Cerebellar nuclear complex (tissue), 1 donor: ENCODE data around the gene ZBP1.
"Not testable (repeated sequence)": the region's sequence is repeated elsewhere in the genome, so short reads cannot be mapped to it uniquely, and the experiment has no call there.

ENCODE experiments used
- DNase-seq, 2 experiments: peaks; one replicate each; lab custom pipeline; 2025; lab: John Stamatoyannopoulos, UW

The ZBP1 gene

DNA sequence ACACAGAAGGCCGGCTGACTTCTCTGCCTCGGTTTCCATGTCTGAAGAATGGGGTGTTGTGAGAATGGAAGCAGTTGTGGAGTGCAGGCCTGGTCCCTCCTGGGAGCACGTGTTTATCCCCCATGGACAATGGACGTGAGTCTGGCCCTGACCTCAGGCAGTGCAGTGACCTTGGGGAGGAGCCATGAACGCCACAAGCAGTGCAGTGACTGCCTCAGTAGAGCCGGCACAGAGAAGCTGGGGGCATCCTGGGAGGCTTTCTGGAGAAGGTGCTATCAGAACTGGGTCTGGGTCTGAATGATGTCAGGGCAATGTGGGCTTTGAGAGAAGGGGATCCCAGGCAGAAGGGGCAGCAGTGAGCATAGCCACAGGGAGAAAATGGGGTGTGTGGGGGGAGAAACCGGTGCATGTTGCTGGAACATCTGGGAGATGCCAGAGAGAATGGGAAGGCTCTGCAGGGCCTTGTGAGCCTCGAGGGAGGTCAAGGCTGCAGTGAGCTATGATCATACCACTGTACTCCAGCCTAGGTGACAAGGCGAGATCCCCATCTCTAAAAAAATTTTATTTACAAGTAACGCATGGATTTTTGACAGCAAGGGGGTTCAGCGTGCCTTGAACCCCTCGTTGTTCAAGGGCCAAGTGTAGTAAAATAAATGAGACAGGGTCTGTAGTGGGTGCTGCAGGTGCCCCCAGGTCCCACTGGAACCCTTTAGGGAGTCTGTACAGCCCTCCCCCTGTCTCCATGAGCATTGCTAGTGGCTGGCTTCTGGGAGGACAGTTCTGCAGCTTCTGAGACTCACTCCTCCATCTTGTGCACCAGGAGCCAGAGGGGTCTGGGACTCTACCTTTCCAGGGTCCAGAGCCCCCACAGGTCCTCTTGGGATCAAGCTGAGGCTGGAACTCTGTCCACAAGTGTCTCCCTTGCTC, 27.0 kb upstream of the ZBP1 start:
- no peak for DNase-seq

GRCh38 chr20:57638895-57639236, 18.6 kb upstream of the ZBP1 start:
- no peak for DNase-seq

- no peak for DNase-seq
Observed at GRCh38 chr20:57638173-57638894, 18.1 kb upstream of the ZBP1 start.

GRCh38 chr20:57633945-57634491, 13.8 kb upstream of the ZBP1 start:
- DNase-seq = no peak

DNA sequence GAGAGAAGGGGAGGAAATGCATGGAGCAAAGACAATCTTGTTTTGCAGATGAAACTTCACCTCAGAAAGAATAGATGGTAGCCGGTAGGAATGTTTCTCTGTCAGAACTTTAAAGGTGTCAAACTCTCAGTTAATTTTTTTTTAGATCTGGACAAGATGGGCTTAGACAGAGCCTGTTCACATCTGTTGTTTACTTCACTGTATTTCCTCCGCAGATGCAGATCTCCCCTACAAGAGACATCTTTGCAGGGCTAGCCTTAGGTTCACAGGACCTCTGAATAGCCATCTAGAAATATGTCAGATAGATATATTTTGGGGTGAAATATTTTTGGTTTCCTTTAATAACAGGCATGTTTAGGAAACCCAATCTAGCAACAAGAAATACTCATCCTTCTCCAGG, 12.1 kb upstream of the ZBP1 start:
- no peak for DNase-seq

DNA sequence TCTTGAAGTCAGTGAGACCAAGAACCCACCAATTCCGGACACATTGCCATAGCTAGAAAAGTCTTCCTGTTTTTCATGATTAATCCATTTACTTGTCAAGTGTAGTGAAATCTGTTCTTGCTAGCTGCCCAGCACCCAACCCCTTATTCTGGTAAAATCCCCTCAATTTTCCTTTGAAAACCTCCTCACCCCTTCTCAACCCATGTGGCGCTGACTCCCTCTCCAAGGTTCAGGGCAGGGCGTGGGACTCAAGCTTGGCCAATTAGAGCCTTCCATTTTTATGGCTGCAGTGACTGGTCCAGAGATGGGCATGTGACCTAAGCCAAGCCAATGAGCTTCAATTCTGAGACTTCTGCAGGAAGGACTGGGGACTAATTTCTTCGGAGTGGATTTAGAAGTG, 9.8 kb upstream of the ZBP1 start:
- DNase-seq = no peak

GRCh38 chr20:57629491-57629901, 9.3 kb upstream of the ZBP1 start:
- not testable (repeated sequence) for DNase-seq

- DNase-seq = not testable (repeated sequence)
Observed at GRCh38 chr20:57628962-57629308, 8.7 kb upstream of the ZBP1 start.

DNA sequence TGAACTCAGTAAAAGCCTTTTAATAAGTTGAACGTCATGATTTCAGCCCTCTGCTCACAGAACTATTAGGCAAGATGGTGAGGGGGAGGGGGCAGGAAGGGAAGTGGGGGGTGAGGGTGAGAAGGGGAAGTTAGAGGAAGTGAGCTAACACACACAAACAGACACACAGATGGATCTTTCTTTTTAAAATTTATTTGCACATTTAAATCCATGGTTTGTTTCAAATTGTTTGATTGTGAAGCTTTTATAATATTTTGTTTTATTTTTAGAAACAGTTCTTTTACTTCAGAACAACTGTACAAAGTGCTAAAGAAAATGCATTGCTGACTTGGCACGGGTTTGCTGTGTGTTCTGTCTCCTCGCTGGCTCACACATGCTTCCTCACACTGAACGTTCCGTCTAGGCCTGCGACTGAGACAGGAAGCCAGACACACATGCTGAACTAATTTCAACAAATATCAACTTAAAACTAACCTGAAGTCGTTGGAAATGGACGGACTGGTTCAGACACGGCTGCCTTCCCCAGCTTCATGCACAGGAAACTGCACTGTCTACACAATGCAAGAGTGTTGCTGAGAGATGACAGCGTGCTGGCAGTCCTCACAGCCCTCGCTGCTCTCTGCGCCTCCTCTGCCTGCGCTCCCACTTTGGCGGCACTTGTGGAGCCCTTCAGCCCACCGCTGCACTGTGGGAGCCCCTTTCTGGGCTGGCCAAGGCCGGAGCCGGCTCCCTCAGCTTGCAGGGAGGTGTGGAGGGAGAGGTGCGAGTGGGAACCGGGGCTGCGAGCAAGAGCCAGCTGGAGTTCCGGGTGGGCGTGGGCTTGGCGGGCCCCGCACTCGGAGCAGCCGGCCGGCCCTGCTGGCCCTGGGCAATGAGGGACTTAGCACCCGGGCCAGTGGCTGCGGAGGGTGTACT, 8.1 kb upstream of the ZBP1 start:
- DNase-seq = no peak

GRCh38 chr20:57627339-57627738, 7.1 kb upstream of the ZBP1 start:
- no peak for DNase-seq

DNA sequence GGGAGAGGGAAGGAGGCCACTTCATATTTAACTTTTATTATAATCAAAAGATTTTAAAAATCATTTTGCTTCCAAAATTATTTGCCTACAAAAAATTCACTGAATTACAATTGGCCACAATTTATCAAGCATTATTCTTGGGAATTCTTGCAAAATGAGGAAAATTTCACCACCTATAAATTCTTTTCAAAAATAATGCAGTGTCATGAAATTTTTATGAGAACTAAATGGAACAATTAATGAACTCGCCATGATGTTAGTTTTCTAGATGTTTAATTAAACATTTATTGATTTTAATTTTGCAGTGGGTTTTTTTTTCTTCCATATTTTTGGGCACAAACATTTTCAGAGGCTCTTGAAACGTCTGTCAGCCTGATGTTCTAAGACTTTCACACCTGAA, 5.8 kb upstream of the ZBP1 start:
- no peak for DNase-seq

- no peak for DNase-seq
Observed at GRCh38 chr20:57625181-57625958, 5.1 kb upstream of the ZBP1 start.

DNA sequence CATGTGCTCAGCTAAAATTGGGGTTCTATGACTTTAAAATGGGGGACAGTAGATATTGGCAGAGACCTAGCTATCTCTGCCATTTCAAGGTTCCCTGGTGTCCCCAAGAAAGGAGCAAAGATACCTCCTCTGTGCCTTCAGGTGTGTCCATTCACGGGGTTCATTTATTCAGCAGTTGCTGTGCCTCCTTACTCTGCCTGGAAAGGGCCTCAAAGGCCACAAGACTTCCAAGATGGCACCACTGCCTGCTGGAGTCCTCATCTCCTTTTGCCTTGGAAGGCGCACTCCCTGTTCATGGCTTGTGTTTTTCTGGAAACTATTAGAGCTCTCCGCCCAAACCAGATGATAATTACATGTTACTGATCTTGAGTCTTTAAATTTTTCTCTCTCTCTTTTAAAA, 3.9 kb upstream of the ZBP1 start:
- DNase-seq = no peak

- no peak for DNase-seq
Observed at GRCh38 chr20:57622579-57623381, 2.6 kb upstream of the ZBP1 start.

DNA sequence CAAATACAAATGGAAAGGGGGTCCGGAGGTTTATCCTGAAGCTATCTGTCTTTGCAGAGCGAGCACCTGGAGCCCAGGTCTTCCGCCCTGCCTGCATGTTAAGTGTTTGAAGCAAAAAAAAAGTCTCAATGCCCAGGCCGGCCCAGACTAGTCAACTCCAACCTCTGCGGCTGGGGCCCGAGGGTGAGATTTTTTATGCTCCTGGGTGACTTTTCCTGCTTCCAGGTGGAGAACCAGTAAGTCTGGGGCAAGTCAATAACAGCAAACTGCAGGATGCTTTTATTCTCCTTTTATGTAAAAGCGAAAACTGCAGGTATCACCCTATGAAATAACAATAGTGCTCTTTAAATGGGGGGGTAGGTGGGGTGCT, 2.0 kb upstream of the ZBP1 start:
- DNase-seq = no peak

GRCh38 chr20:57621421-57622200, 1.4 kb upstream of the ZBP1 start:
- no peak for DNase-seq

DNA sequence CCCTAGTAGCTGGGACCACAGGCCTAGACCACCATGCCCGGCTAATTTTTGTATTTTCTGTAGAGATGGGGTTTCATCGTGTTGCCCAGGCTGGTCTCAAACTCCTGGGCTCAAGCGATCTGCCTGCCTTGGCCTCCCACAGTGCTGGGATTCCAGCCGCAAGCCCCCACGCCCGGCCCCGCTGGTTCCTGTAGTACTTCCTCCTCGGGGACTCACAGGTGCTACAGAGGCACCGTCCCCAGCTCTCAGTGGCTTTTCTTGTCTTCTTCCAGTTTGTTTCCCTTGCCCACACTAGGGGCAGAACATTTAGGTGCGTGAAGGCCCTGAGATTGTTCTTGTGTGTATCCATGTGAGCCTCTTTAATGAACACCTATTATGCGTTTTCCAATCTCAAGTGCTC, 773 bp upstream of the ZBP1 start:
- no peak for DNase-seq

DNA sequence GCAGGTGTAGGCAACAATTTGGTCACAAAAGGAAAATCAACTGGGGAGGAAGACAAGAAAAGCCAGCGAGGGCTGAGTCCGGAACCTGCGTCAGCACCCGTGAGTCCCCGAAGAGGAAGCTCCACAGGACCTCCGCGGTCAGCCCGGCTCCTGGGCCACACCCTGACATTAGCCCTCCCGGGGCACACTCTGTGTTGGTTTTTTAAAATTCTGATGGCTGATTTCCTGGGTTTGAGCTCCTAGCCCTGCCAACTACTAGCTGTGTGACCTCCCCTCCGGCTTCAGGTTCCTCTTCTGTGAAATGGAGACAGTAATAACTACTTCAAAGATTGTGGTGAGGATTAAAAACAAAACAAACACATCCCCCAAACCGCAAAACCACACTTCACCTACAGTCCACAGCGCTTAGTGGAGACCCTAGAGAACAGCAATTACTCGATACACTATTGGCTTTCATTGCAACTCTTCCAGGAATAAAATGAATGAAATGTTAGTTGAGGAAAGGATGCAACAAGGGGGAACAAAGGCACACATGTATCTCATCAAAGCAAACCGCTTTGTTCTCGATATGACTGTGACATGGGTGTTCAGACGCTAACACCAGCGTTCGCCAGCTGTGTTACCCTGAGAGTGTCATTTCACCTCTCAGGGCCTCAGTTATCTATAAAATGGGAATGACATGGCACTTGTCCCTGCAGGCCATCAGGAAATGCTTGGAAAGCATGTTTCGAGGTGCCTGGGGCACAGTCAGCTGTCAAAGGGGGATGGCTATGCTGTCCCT, 985 bp downstream of the ZBP1 start:
- DNase-seq = no peak

DNA sequence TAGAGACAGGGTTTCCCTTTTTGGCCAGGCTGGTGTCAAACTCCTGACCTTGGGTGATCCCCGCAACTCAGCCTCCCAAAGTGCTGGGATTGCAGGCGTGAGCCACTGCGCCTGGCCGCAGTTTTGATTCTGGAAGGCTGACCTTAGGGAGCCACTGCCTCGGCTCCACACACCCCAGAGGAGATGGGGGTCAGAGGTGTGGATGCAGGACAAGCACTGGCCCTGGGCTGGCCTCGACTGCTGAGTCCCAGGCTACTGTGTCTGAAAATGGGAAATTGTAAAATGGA, 1.5 kb downstream of the ZBP1 start:
- no peak for DNase-seq
